Adrenal gland (tissue), 5 donors: Measurements from ENCODE around the gene NDUFC2.

Experiments used
- POLR2A ChIP-seq, 2 donors: fragments of 450-650 bp; IDR thresholded peaks; one replicate each; pipeline ENCODE4 v1.6.1; 2017; ENCODE audit warnings: antibody characterized with exemption in 2 of 2, mild to moderate bottlenecking in 2 of 2, moderate library complexity in 1 of 2
- TF ChIP-seq, protein P1 (sequence below), 6 experiments: fragments of 450-650 bp in 4 of 6; fragments of 200-600 bp in 2 of 6; sonication (generic) in 1 of 6; IDR thresholded peaks; 1 replicate in 5 of 6; 2 replicates in 1 of 6; pipeline versions ENCODE4 v1.5.1 to v1.8.0; 2016 to 2021; ENCODE audit warnings: antibody characterized with exemption in 6 of 6, mild to moderate bottlenecking in 2 of 6, moderate library complexity in 1 of 6
- donor health status: DM: no; HTN: no; CAD: no.

DNA sequence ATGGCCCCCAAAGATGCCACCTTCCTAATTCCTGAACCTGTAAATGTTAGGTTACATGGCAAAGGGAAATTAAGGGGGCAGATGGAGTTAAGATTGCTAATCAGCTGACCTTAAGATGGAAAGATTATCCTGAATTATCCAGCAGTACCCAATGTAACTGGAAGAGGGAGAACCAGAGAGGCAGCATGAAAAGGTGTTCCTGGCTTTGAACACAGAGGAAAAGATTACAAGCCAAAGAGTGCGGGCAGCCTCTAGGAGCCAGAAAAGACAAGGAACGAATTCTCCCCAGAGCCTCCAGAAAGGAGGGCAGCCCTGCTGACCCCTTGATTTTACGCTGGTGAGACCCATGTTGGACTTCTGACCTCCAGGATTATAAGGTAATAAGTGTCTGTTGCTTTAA is 31.1 kb downstream of the NDUFC2 start:
- TF ChIP-seq, protein P1, sequence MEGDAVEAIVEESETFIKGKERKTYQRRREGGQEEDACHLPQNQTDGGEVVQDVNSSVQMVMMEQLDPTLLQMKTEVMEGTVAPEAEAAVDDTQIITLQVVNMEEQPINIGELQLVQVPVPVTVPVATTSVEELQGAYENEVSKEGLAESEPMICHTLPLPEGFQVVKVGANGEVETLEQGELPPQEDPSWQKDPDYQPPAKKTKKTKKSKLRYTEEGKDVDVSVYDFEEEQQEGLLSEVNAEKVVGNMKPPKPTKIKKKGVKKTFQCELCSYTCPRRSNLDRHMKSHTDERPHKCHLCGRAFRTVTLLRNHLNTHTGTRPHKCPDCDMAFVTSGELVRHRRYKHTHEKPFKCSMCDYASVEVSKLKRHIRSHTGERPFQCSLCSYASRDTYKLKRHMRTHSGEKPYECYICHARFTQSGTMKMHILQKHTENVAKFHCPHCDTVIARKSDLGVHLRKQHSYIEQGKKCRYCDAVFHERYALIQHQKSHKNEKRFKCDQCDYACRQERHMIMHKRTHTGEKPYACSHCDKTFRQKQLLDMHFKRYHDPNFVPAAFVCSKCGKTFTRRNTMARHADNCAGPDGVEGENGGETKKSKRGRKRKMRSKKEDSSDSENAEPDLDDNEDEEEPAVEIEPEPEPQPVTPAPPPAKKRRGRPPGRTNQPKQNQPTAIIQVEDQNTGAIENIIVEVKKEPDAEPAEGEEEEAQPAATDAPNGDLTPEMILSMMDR (IDR thresholded peaks at IDR 0.05) = no peak
- no peak for TF ChIP-seq POLR2A (IDR thresholded peaks at IDR 0.05)
